HL-60 (cell line): Measurements from ENCODE around the gene TELO2.

Experiments used
- GABPA ChIP-seq: IDR thresholded peaks from 2 replicates; pipeline ENCODE4 v1.6.1; 2012; ENCODE audit warnings: low read depth
- POLR2AphosphoS5 ChIP-seq: IDR thresholded peaks from 2 replicates; pipeline ENCODE4 v1.6.1; 2012; ENCODE audit warnings: low read depth
- SPI1 ChIP-seq: IDR thresholded peaks from 2 replicates; pipeline ENCODE4 v1.6.1; 2012; ENCODE audit warnings: low read depth, mild to moderate bottlenecking, borderline replicate concordance
- TF ChIP-seq, protein P1 (sequence below): IDR thresholded peaks from one replicate; pipeline ENCODE4 v1.5.1; 2011; ENCODE audit warnings: low read length, control low read depth, inconsistent platforms; ENCODE audit not compliant: insufficient read depth
- TF ChIP-seq, protein P2 (sequence below): IDR thresholded peaks from 2 replicates; pipeline ENCODE4 v1.6.1; 2012; ENCODE audit warnings: low read depth; ENCODE audit not compliant: insufficient replicate concordance

DNA sequence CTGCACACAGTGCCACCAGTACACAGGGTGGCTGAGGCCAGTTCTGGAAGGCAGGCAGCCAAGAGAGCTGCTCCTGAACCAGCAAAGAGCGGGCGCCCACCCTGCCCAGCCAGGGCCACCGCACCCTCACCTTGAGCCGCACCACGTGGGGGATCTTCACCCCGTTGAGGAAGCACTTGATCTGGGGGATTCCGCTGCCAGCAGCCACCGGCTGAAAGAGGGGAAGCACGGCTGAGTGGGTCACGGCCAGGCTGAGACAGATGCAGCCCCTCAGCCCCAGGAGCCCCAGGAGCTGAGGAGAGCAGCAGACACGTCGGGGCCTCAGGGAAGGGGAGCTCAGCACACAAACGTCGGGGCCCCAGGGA, 34.2 kb upstream of the TELO2 start:
- TF ChIP-seq, protein P1, sequence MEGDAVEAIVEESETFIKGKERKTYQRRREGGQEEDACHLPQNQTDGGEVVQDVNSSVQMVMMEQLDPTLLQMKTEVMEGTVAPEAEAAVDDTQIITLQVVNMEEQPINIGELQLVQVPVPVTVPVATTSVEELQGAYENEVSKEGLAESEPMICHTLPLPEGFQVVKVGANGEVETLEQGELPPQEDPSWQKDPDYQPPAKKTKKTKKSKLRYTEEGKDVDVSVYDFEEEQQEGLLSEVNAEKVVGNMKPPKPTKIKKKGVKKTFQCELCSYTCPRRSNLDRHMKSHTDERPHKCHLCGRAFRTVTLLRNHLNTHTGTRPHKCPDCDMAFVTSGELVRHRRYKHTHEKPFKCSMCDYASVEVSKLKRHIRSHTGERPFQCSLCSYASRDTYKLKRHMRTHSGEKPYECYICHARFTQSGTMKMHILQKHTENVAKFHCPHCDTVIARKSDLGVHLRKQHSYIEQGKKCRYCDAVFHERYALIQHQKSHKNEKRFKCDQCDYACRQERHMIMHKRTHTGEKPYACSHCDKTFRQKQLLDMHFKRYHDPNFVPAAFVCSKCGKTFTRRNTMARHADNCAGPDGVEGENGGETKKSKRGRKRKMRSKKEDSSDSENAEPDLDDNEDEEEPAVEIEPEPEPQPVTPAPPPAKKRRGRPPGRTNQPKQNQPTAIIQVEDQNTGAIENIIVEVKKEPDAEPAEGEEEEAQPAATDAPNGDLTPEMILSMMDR, result no peak
- no peak for TF ChIP-seq POLR2AphosphoS5
- TF ChIP-seq, protein P2, sequence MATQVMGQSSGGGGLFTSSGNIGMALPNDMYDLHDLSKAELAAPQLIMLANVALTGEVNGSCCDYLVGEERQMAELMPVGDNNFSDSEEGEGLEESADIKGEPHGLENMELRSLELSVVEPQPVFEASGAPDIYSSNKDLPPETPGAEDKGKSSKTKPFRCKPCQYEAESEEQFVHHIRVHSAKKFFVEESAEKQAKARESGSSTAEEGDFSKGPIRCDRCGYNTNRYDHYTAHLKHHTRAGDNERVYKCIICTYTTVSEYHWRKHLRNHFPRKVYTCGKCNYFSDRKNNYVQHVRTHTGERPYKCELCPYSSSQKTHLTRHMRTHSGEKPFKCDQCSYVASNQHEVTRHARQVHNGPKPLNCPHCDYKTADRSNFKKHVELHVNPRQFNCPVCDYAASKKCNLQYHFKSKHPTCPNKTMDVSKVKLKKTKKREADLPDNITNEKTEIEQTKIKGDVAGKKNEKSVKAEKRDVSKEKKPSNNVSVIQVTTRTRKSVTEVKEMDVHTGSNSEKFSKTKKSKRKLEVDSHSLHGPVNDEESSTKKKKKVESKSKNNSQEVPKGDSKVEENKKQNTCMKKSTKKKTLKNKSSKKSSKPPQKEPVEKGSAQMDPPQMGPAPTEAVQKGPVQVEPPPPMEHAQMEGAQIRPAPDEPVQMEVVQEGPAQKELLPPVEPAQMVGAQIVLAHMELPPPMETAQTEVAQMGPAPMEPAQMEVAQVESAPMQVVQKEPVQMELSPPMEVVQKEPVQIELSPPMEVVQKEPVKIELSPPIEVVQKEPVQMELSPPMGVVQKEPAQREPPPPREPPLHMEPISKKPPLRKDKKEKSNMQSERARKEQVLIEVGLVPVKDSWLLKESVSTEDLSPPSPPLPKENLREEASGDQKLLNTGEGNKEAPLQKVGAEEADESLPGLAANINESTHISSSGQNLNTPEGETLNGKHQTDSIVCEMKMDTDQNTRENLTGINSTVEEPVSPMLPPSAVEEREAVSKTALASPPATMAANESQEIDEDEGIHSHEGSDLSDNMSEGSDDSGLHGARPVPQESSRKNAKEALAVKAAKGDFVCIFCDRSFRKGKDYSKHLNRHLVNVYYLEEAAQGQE, result no peak
- TF ChIP-seq GABPA, result no peak
- TF ChIP-seq SPI1, result no peak
